Parietal lobe (tissue), 2 donors: ENCODE measurements around the gene ANKRD12. TPM values are rescaled to one million over a fixed set of nuclear protein-coding genes. Genes with fewer than 3 reads are reported as not detected.

Source experiments
- small RNA-seq: library from RNA; depleted of rRNA; stranded (forward); fragments of <200 nt; gene quantifications from one replicate; pipeline ENCODE3, GENCODE V24; 2014; ENCODE audit warnings: low replicate concordance
- total RNA-seq: library from RNA; depleted of rRNA; stranded (reverse); fragments of >200 nt; gene quantifications from one replicate; pipeline ENCODE4 v1.2.3, GENCODE V29; 2014

The ANKRD12 gene
- 147 TPM for total RNA-seq

DNA sequence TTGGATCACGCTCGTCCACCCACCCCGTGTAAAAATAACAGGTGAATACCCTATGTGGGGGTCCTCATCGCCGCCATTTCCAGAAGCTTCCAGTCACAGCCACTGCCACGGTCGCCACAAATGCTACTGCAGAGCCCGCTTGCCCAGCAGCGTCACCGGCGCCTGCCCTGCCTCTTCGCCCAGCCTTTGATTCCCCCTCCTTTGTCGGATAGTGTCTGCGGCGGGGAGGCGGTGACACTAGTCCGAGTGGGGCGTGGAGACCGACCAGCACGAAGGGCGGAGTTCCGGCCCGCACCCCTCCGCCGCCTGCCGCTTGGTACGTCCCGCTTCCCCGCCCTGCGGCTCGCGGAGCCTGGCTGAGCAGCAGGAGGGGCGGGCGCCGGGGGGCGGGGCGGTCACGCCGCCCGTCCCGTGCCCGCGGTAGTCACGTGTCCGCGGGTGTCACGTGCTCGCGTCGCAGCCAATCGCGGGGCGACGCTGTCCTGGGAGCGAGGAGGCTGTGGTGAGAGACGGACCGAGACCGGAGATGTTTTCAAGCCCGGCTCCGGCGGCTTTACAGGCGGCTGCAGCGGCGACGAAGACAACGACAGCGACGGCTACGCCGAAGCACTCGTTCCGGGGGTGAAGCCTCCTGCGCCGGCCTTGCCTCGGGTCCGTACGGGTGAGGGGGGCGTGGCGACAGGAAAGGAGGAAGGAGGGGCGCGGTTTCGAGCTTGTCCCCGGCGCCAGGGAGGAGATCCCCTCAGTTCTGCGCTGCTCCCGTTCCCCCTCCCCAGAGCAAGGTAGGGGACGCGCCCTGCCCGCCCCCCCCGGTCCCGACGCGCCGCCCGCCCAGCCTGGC, at the start of gene ANKRD12:
Gene ANKRD12, plus strand, starts transcription at position 467 of the 841 bp plus-strand sequence. CDS start 45,652 bp downstream, outside the sequence.

DNA sequence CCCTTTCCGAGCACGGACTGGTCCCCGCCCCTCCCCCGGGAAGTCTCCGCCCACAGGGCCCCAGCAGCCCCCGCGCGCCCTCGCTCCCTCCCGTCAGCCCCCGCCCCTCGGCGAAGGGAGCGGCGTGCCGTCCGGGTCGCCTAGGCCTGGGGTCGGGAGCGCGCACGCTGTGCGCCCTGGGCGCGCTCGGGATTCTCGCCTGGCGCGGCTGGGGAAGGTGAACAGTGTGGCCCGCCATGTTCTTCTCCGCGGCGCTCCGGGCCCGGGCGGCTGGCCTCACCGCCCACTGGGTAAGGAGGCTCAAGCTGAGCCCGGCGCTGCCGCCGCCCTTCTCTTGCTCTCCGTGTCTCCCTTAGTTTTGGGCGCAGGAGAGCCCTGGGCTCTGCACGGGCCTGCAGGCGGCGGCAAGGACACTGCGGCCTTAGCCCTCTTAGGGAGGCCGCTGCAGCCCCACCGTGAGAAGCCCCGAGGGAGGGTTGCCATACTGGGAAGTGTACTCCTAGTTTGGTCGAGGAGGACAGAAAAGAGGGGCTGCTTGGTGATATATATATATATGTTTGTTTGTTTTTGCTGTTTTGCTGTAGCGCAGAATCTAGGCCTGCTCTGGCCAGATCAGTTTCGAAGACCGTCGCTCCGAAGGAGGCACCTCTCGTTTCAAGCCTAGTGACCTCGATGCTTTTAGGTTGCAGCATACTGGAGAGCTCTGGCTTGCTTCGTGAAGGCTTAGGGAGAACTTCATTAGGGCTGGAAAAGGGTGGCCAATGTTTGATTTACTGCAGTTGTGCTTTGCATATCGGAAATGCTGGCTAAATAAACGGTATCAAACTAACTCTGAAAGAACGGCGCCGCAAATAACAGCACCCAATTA, 33.8 kb upstream of the ANKRD12 start, which contains the start of gene NDUFV2:
Gene NDUFV2, plus strand, starts transcription at position 192 of the 868 bp plus-strand sequence. Its CDS starts 45 bp downstream, at position 237.

DNA sequence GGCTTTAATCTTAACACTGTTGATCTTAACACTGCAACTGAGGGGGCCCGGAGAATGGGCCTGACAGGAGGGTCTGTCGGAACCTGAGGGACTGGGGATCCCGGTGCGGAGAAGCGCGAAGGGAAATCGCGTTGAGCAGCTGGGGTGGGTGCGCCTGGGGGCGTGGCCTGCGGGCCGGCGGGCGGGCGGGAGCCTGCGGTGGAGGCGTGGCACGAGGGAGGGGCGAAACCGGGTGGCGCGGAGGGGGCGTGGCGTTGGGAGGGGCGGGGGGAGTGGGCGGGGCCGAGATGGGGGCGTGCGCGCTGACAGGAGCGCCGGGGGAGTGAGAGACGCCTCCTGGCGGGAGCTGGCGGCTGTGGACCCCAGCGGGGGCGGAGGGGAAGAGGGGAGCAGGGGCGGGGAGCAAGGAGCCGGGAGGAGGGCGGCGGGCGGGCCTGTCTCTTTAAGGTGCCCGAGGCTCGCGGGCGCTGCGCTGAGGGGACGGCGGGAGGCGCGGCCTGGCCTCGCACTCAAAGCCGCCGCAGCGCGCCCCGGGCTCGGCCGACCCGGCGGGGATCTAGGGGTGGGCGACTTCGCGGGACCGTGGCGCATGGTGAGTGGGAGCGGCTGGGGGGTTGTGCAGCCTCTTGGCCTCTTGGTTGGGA, 197.9 kb downstream of the ANKRD12 start, which contains the start of gene TWSG1:
Gene TWSG1, plus strand, starts transcription at position 445 of the 644 bp plus-strand sequence. CDS start 2,457 bp downstream, outside the sequence.

Small RNA genes lying within 50 kb of the gene (small RNA-seq; reads per million reads assigned to genes)
- not detected for gene RF00019

Other genes starting within 250 kb of the ANKRD12 start
- gene NDUFV2, start 34.1 kb upstream of the ANKRD12 start, total RNA-seq = 102 TPM
- 18.8 TPM for gene TWSG1, start 198.0 kb downstream of the ANKRD12 start, total RNA-seq